K562 (cell line): ENCODE results near the gene DENND5B. TPM values are rescaled to one million over a fixed set of nuclear protein-coding genes. Genes with fewer than 3 reads are reported as not detected.

Experiments
- ATAC-seq: fragments of 200-7000 bp; cut with Tn5 transposase; 3 replicates; pipeline ENCODE4 v1.9.1; 2020; ENCODE audit warnings: moderate library complexity
- BruUV-seq: library from RNA; stranded (reverse); fragments of 400-500 nt; replicated peaks from 2 replicates; lab custom pipeline; 2021; lab: Mats Ljungman, UMichigan
- CTCF ChIA-PET: fragments of 300-600 bp; formaldehyde crosslinking; extraction: SDS; loops from one replicate; lab custom pipeline; 2021; ENCODE audit warnings: low intra/inter-chr PET ratio; lab: Yijun Ruan, JAX
- POLR2A ChIA-PET: fragments of 300-600, 350-650 bp; sonication (Branson Sonifier 250); formaldehyde crosslinking; extraction: SDS; loops from one replicate; lab custom pipeline; 2021; ENCODE audit warnings: antibody characterized with exemption, inconsistent platforms; lab: Yijun Ruan, JAX
- DNase-seq, 4 experiments: peaks; one replicate each; pipeline versions ENCODE4 v3.0.0 to v3.0.0-alpha.2; 2011 to 2018; ENCODE audit warnings: low spot score in 3 of 4, mixed read lengths in 3 of 4; ENCODE audit errors: extremely low read depth in 1 of 4
- FAIRE-seq: peaks from 2 replicates; lab custom pipeline; 2011; peaks lifted over from hg19 to GRCh38; lab: Jason Lieb, UNC
- H2AFZ ChIP-seq: 2 replicates; pipeline ENCODE4 v1.6.0; 2011; ENCODE audit warnings: low read depth, low read length, control low read depth, inconsistent platforms
- H3K27ac ChIP-seq: fragments of 200-600 bp; 3 replicates; pipeline ENCODE4 v1.8.0; 2011; ENCODE audit warnings: low read depth, mild to moderate bottlenecking, control low read depth, inconsistent platforms, low read length, moderate library complexity, mixed read lengths; ENCODE audit errors: extremely low read depth
- H3K27me3 ChIP-seq, 2 experiments: fragments of 300-600 bp in 1 of 2; 2 replicates in 1 of 2; 3 replicates in 1 of 2; pipeline versions ENCODE4 v1.6.0 to v1.8.0; 2011; ENCODE audit warnings: inconsistent platforms in 2 of 2, low read length in 2 of 2, mild to moderate bottlenecking in 1 of 2, mixed read lengths in 1 of 2, moderate library complexity in 1 of 2; ENCODE audit not compliant: control insufficient read depth in 2 of 2, insufficient read depth in 2 of 2
- H3K36me3 ChIP-seq: fragments of 300-600 bp; 3 replicates; pipeline ENCODE4 v1.8.0; 2011; ENCODE audit warnings: mild to moderate bottlenecking, low read length, inconsistent platforms; ENCODE audit not compliant: control insufficient read depth, insufficient read depth
- H3K4me1 ChIP-seq, 2 experiments: fragments of 200-600 bp in 1 of 2; replicated peaks in 1 of 2; 2 replicates in 1 of 2; 3 replicates in 1 of 2; pipeline versions ENCODE4 v1.5.1 to v1.8.0; 2011; ENCODE audit warnings: inconsistent platforms in 2 of 2, low read length in 2 of 2, mild to moderate bottlenecking in 1 of 2, mixed read lengths in 1 of 2, moderate library complexity in 1 of 2; ENCODE audit not compliant: control insufficient read depth in 2 of 2, insufficient read depth in 2 of 2
- H3K4me2 ChIP-seq: 2 replicates; pipeline ENCODE4 v1.6.1; 2011; ENCODE audit warnings: low read length, control low read depth, inconsistent platforms, mixed read lengths; ENCODE audit not compliant: insufficient read depth
- H3K4me3 ChIP-seq: fragments of 200-600 bp; sonication (generic), shearing (Covaris generic); 2 replicates; pipeline ENCODE4 v1.5.1; 2016; ENCODE audit warnings: control low read depth, inconsistent platforms
- H3K79me2 ChIP-seq: fragments of 200-600 bp; 3 replicates; pipeline ENCODE4 v1.8.0; 2011; ENCODE audit warnings: low read length, inconsistent platforms; ENCODE audit not compliant: control insufficient read depth, insufficient read depth
- H3K9ac ChIP-seq, 2 experiments: 2 replicates each; pipeline versions ENCODE4 v1.6.0 to v1.6.1; 2011; ENCODE audit warnings: low read depth in 2 of 2, low read length in 2 of 2, control low read depth in 1 of 2, inconsistent platforms in 1 of 2, mild to moderate bottlenecking in 1 of 2, mixed read lengths in 1 of 2; ENCODE audit not compliant: insufficient read depth in 1 of 2
- H3K9me1 ChIP-seq: one replicate; pipeline ENCODE4 v1.6.0; 2011; ENCODE audit warnings: inconsistent platforms, mild to moderate bottlenecking, low read length, moderate library complexity; ENCODE audit not compliant: control insufficient read depth, insufficient read depth
- H3K9me3 ChIP-seq: replicated peaks from 2 replicates; pipeline ENCODE4 v1.5.1; 2011; ENCODE audit warnings: low read depth, low read length, inconsistent platforms; ENCODE audit not compliant: control insufficient read depth, insufficient read depth
- H4K20me1 ChIP-seq: replicated peaks from 2 replicates; pipeline ENCODE4 v1.6.1; 2011; ENCODE audit warnings: low read length, inconsistent platforms, mixed read lengths; ENCODE audit not compliant: control insufficient read depth, insufficient read depth
- ELF2 ChIP-seq: fragments of 250-450 bp; sonication (Bioruptor Pico); IDR thresholded peaks from 2 replicates; pipeline ENCODE4 v1.5.0; 2021; ENCODE audit warnings: mild to moderate bottlenecking
- HINFP ChIP-seq: fragments of 450-650 bp; conservative IDR thresholded peaks from 2 replicates; pipeline ENCODE4 v1.6.1; 2016; ENCODE audit warnings: missing genetic modification characterization, low read depth, mild to moderate bottlenecking, control low read depth, missing compliant biosample characterization
- HIVEP1 ChIP-seq: fragments of 250-450 bp; sonication (Bioruptor Pico); IDR thresholded peaks from 2 replicates; pipeline ENCODE4 v1.4.0; 2020; ENCODE audit warnings: mild to moderate bottlenecking
- KDM4B ChIP-seq, 2 experiments: fragments of 450-650 bp in 1 of 2; sonication (generic) in 1 of 2; IDR thresholded peaks; 2 replicates each; pipeline ENCODE4 v1.6.1; 2016 to 2017; ENCODE audit warnings: borderline replicate concordance in 2 of 2, antibody characterized with exemption in 1 of 2, low read depth in 1 of 2, mild to moderate bottlenecking in 1 of 2
- NELFE ChIP-seq: IDR thresholded peaks from 2 replicates; pipeline ENCODE4 v1.6.1; 2011; ENCODE audit warnings: mild to moderate bottlenecking; ENCODE audit not compliant: insufficient read depth, insufficient read length
- TFAM ChIP-seq: fragments of 250-450 bp; sonication (Bioruptor Pico); conservative IDR thresholded peaks from 2 replicates; pipeline ENCODE4 v1.5.0; 2021; ENCODE audit warnings: mild to moderate bottlenecking, moderate library complexity
- YY1 ChIP-seq, 3 experiments: IDR thresholded peaks; 2 replicates each; pipeline ENCODE4 v1.6.1; 2011; ENCODE audit warnings: low read length in 2 of 3, mild to moderate bottlenecking in 2 of 3, moderate library complexity in 2 of 3, borderline replicate concordance in 1 of 3, control low read depth in 1 of 3, low read depth in 1 of 3; ENCODE audit not compliant: insufficient read depth in 3 of 3, insufficient replicate concordance in 2 of 3, control insufficient read depth in 1 of 3, insufficient read length in 1 of 3; ENCODE audit errors: extremely low read depth in 1 of 3
- ZFP30 ChIP-seq: fragments of 250-450 bp; sonication (Bioruptor Pico); IDR thresholded peaks from 2 replicates; pipeline ENCODE4 v1.8.0; 2022; ENCODE audit warnings: moderate library complexity, mild to moderate bottlenecking, inconsistent platforms, borderline replicate concordance
- ZNF384 ChIP-seq: IDR thresholded peaks from 2 replicates; pipeline ENCODE4 v1.6.1; 2012; ENCODE audit warnings: low read depth, low read length, improper control_type of control experiment
- ZNF507 ChIP-seq: conservative IDR thresholded peaks from 2 replicates; pipeline ENCODE4 v1.6.1; 2017; ENCODE audit warnings: missing genetic modification characterization, missing compliant biosample characterization
- WGBS: fragments of 100-300 bp; shearing (Covaris generic); methylation state at CpG from one replicate; pipeline ENCODE4 v1.1.6; 2016; ENCODE audit warnings: low coverage, mixed read lengths; ENCODE audit not compliant: insufficient coverage; ENCODE audit errors: missing lambda C conversion rate; 5-methylcytosine and 5-hydroxymethylcytosine counted together
- in situ Hi-C: fragments of 300-500 bp; cut with MboI; formaldehyde crosslinking; loops from 4 replicates; pipeline ENCODE4 v1.15.0; 2018; ENCODE audit warnings: inconsistent platforms, mixed read lengths
- intact Hi-C: fragments of 100-400 bp; cut with micrococcal nuclease; formaldehyde crosslinking; loops from 2 replicates; pipeline ENCODE4 v1.14.2; 2022
- polyA plus RNA-seq, 8 experiments: library from polyadenylated mRNA; depleted of rRNA in 4 of 8; stranded (reverse) in 5 of 8; unstranded in 3 of 8; fragments of >200 nt; fragmentation: Nextera tagmentation in 2 of 8; fragmentation: Illumina TruSeq in 1 of 8; extraction: Ambion mirVana in 2 of 8; extraction: Trizol in 1 of 8; gene quantifications; 2 replicates each; pipeline versions ENCODE4 v1.2.1 to v1.2.3, GENCODE V29; 2011 to 2014; ENCODE audit warnings: inconsistent platforms in 1 of 8, missing spikeins in 1 of 8
- total RNA-seq, 7 experiments: library from RNA; depleted of rRNA in 6 of 7; stranded (reverse); fragments of >200 nt in 6 of 7; fragmentation: Illumina TruSeq in 2 of 7; extraction: Trizol in 2 of 7; gene quantifications; 2 replicates each; pipeline versions ENCODE4 v1.2.1 to v1.2.3, GENCODE V29; 2011 to 2021; ENCODE audit warnings: low replicate concordance in 1 of 7
- TF ChIP-seq, protein P1 (sequence below): fragments of 450-650 bp; IDR thresholded peaks from 2 replicates; pipeline ENCODE4 v1.6.1; 2016; ENCODE audit warnings: missing biosample characterization, missing genetic modification characterization

Gene DENND5B
- total and polyA plus RNA-seq, 9 of the 15 experiments (the other 6 are each of a cell fraction or from before 2014, with no cell fraction given) = 0.99 to 6.0 (median 3.6) TPM

- no peaks in the 10 kb centered on the region for H4K20me1 ChIP-seq
- BruUV-seq = no TSS peak
- H3K27me3 ChIP-seq = peaks cover 2 to 9% of the 10 kb centered on the region in 2 experiments; a peak in 3 of 5 replicates
- H3K9me1 ChIP-seq = no peaks in the 10 kb centered on the region
- no peaks in the 10 kb centered on the region for H3K9me3 ChIP-seq
- no peak overlapping the region for H3K9ac ChIP-seq
- POLR2A ChIA-PET = no interaction called here
- DNase-seq = no peak
- no peak overlapping the region for H3K4me3 ChIP-seq
- H3K36me3 ChIP-seq = no peaks in the 10 kb centered on the region
- no peak overlapping the region for H3K4me2 ChIP-seq
- CTCF ChIA-PET = no interaction called here
- TF ChIP-seq KDM4B (IDR thresholded peaks at IDR 0.05; ENCODE audit: borderline replicate concordance in 2 of 2, low read depth in 1 of 2) = no peak
- no peak for TF ChIP-seq NELFE
- no peak for TF ChIP-seq HINFP (tag)
- no peak for TF ChIP-seq HIVEP1 (CRISPR knock-in tag)
- TF ChIP-seq, protein P1, sequence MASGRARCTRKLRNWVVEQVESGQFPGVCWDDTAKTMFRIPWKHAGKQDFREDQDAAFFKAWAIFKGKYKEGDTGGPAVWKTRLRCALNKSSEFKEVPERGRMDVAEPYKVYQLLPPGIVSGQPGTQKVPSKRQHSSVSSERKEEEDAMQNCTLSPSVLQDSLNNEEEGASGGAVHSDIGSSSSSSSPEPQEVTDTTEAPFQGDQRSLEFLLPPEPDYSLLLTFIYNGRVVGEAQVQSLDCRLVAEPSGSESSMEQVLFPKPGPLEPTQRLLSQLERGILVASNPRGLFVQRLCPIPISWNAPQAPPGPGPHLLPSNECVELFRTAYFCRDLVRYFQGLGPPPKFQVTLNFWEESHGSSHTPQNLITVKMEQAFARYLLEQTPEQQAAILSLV (tag) = no peak
- TF ChIP-seq YY1 (IDR thresholded peaks at IDR 0.05; ENCODE audit: borderline replicate concordance in 1 of 3, control insufficient read depth in 1 of 3, extremely low read depth in 1 of 3, insufficient read depth in 3 of 3, insufficient read length in 1 of 3, insufficient replicate concordance in 2 of 3, low read depth in 1 of 3, low read length in 2 of 3) = no peak
- no peak for TF ChIP-seq ZNF507 (tag)
- no peak for TF ChIP-seq ELF2 (CRISPR knock-in tag)
- TF ChIP-seq ZNF384 = no peak
- TF ChIP-seq TFAM = no peak
- TF ChIP-seq ZFP30 = no peak
- no peaks in the 10 kb centered on the region for H3K79me2 ChIP-seq
- 6% methylated on average over 3 of the region's 3 CpGs for WGBS
- ATAC-seq = no peak
- intact Hi-C loops (no loop called here), in situ Hi-C loops (no loop called here)
- no peaks in the 10 kb centered on the region for H3K4me1 ChIP-seq
- FAIRE-seq = no peak
- no peak overlapping the region for H2AFZ ChIP-seq
- no peak overlapping the region for H3K27ac ChIP-seq
Measured at GRCh38 chr12:31481415-31481814, 109.5 kb downstream of the DENND5B start.
